Loucy (cell line): ENCODE measurements around the gene FLT3LG.

Experiments
- EZH2phosphoT487 ChIP-seq: fragments of 200-600 bp; IDR thresholded peaks from 2 replicates; pipeline ENCODE4 v1.6.1; 2018; ENCODE audit warnings: antibody characterized with exemption, mild to moderate bottlenecking, moderate library complexity, borderline replicate concordance
- TF ChIP-seq, protein P1 (sequence below): fragments of 200-600 bp; sonication (generic); conservative IDR thresholded peaks from 2 replicates; pipeline ENCODE4 v1.5.1; 2014; ENCODE audit warnings: mild to moderate bottlenecking, antibody characterized with exemption, low read length

DNA sequence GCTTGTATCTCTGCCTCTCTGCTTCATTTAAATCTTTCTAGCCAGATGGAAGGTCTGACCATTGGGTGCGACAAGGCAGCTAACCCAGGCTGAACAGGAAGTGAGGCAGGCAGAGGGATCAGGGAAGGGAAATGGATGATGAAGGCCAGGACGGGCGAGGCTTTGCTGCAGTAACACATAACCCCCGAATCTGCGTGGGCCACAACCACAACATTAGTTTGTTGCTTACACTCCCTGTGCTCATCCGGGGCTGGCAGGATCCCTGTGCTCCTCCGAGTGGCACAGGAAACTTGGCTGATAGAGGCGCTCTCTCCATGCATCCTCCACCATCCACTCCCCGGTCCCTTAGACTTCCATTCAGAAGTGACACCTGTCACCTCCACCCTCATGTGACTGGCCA, 1.1 kb upstream of the FLT3LG start:
- TF ChIP-seq, protein P1, sequence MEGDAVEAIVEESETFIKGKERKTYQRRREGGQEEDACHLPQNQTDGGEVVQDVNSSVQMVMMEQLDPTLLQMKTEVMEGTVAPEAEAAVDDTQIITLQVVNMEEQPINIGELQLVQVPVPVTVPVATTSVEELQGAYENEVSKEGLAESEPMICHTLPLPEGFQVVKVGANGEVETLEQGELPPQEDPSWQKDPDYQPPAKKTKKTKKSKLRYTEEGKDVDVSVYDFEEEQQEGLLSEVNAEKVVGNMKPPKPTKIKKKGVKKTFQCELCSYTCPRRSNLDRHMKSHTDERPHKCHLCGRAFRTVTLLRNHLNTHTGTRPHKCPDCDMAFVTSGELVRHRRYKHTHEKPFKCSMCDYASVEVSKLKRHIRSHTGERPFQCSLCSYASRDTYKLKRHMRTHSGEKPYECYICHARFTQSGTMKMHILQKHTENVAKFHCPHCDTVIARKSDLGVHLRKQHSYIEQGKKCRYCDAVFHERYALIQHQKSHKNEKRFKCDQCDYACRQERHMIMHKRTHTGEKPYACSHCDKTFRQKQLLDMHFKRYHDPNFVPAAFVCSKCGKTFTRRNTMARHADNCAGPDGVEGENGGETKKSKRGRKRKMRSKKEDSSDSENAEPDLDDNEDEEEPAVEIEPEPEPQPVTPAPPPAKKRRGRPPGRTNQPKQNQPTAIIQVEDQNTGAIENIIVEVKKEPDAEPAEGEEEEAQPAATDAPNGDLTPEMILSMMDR: no peak
- TF ChIP-seq EZH2phosphoT487: no peak
